Panc1 (cell line): Measurements from ENCODE around the gene ZNF594. TPM values are rescaled to one million over a fixed set of nuclear protein-coding genes. Genes with fewer than 3 reads are reported as not detected.

Experiments used
- ATAC-seq: fragments of 200-7000 bp; cut with Tn5 transposase; 2 replicates; pipeline ENCODE4 v1.9.1; 2020; ENCODE audit warnings: mild to moderate bottlenecking, moderate library complexity
- BruUV-seq: library from RNA; stranded (reverse); fragments of 400-500 nt; replicated peaks from 2 replicates; lab custom pipeline; 2021; lab: Mats Ljungman, UMichigan
- CTCF ChIA-PET: fragments of 300-600 bp; sonication (Branson Sonifier 250); formaldehyde crosslinking; loops from one replicate; lab custom pipeline; 2022; ENCODE audit warnings: antibody characterized with exemption; lab: Charles Lee
- POLR2A ChIA-PET: fragments of 300-600 bp; sonication (Branson Sonifier 250); formaldehyde crosslinking; loops from one replicate; lab custom pipeline; 2022; ENCODE audit warnings: antibody characterized with exemption; lab: Charles Lee
- DNase-seq: peaks from one replicate; pipeline ENCODE4 v3.0.0-alpha.2; 2010; ENCODE audit warnings: low read depth, low spot score
- H3K27ac ChIP-seq: 2 replicates; pipeline ENCODE4 v1.5.1; 2011; ENCODE audit warnings: mild to moderate bottlenecking, low read length, inconsistent platforms
- H3K27me3 ChIP-seq: fragments of 200-500 bp; sonication (Bioruptor generic); 2 replicates; pipeline ENCODE4 v1.6.0; 2014; ENCODE audit warnings: low read length, inconsistent platforms; ENCODE audit not compliant: control insufficient read depth, insufficient read depth
- H3K36me3 ChIP-seq: fragments of 200-500 bp; sonication (Bioruptor generic); 2 replicates; pipeline ENCODE4 v1.5.1; 2014; ENCODE audit warnings: inconsistent platforms, mild to moderate bottlenecking, low read length, moderate library complexity; ENCODE audit not compliant: control insufficient read depth, insufficient read depth
- H3K4me1 ChIP-seq: 2 replicates; pipeline ENCODE4 v1.5.1; 2011; ENCODE audit warnings: inconsistent platforms, mild to moderate bottlenecking, low read length, moderate library complexity; ENCODE audit not compliant: control insufficient read depth, insufficient read depth
- H3K4me3 ChIP-seq, 2 experiments: 2 replicates each; pipeline ENCODE4 v1.5.1; 2011 to 2012; ENCODE audit warnings: low read depth in 2 of 2, low read length in 2 of 2, mild to moderate bottlenecking in 2 of 2, inconsistent platforms in 1 of 2, moderate library complexity in 1 of 2
- H3K9me3 ChIP-seq: fragments of 200-500 bp; sonication (Bioruptor generic); 2 replicates; pipeline ENCODE4 v1.5.1; 2014; ENCODE audit warnings: low read depth, mild to moderate bottlenecking, inconsistent platforms, low read length, moderate library complexity; ENCODE audit not compliant: control insufficient read depth, insufficient read depth
- CTCF ChIP-seq: fragments of 450-650 bp; IDR thresholded peaks from 2 replicates; pipeline ENCODE4 v1.5.1; 2017; ENCODE audit warnings: mild to moderate bottlenecking
- POLR2AphosphoS5 ChIP-seq: IDR thresholded peaks from 2 replicates; pipeline ENCODE4 v1.6.1; 2012; ENCODE audit warnings: mild to moderate bottlenecking, low read depth, low read length, moderate library complexity
- REST ChIP-seq, 2 experiments: IDR thresholded peaks; 2 replicates each; pipeline ENCODE4 v1.6.1; 2011 to 2012; ENCODE audit warnings: low read depth in 2 of 2, control low read depth in 1 of 2, low read length in 1 of 2, mild to moderate bottlenecking in 1 of 2, moderate library complexity in 1 of 2; ENCODE audit not compliant: insufficient read depth in 1 of 2
- SIN3A ChIP-seq: IDR thresholded peaks from 2 replicates; pipeline ENCODE4 v1.6.1; 2012; ENCODE audit warnings: low read depth, mild to moderate bottlenecking, low read length, moderate library complexity, borderline replicate concordance; ENCODE audit not compliant: insufficient read depth
- TCF7L2 ChIP-seq: IDR thresholded peaks from 2 replicates; pipeline ENCODE4 v1.6.1; 2011; ENCODE audit warnings: mild to moderate bottlenecking, low read depth, low read length, inconsistent platforms
- in situ Hi-C: cut with HindIII; loops from 2 replicates; pipeline ENCODE4 v1.10.0; 2016; ENCODE audit warnings: low sequenced_read_pairs, low pct_unique_long_range_greater_than_20kb
- intact Hi-C: fragments of 100-400 bp; cut with micrococcal nuclease; formaldehyde crosslinking; loops from one replicate; pipeline ENCODE4 v1.10.0; 2022; ENCODE audit not compliant: unreplicated experiment
- total RNA-seq: library from RNA; stranded (reverse); gene quantifications from one replicate; pipeline ENCODE4 v1.2.1, GENCODE V29; 2021; ENCODE audit not compliant: unreplicated experiment

The ZNF594 gene
- total RNA-seq, 1 experiment from 2014 or later, result 5.6 TPM

GRCh38 chr17:5182597-5183409 lies 8.9 kb downstream of the ZNF594 start:
- Histone ChIP-seq H3K9me3 (peaks cover 64% of the 10 kb centered on the region), H3K4me3 (no peak overlapping the region)
- CTCF ChIA-PET, result no interaction called here

More at GRCh38 chr17:5182597-5183409, 8.9 kb downstream of the ZNF594 start:
- POLR2A ChIA-PET, result no interaction called here
- no TSS peak for BruUV-seq
- no peak for TF ChIP-seq POLR2AphosphoS5
- no peak for TF ChIP-seq TCF7L2
- no peak for TF ChIP-seq SIN3A
- no peak for TF ChIP-seq CTCF
- no peak for TF ChIP-seq REST (IDR thresholded peaks at IDR 0.05; ENCODE audit: insufficient read depth in 1 of 2, low read depth in 2 of 2, low read length in 1 of 2)
- no peak for ATAC-seq
- in situ Hi-C loops (no loop called here), intact Hi-C loops (no loop called here)
- no peak overlapping the region for H3K27ac ChIP-seq
- DNase-seq, result no peak
- no peaks in the 10 kb centered on the region for H3K27me3 ChIP-seq
- no peaks in the 10 kb centered on the region for H3K4me1 ChIP-seq
- no peaks in the 10 kb centered on the region for H3K36me3 ChIP-seq
